Esophagus muscularis mucosa (tissue), 3 donors: ENCODE results near the gene ROPN1.

ENCODE experiments used
- POLR2A ChIP-seq: fragments of 450-650 bp; IDR thresholded peaks from one replicate; pipeline ENCODE4 v1.6.1; 2017; ENCODE audit warnings: antibody characterized with exemption, moderate library complexity, mild to moderate bottlenecking, low read depth
- POLR2AphosphoS5 ChIP-seq, 2 donors: sonication (generic); formaldehyde crosslinking; IDR thresholded peaks; one replicate each; pipeline ENCODE4 v1.6.1; 2017; ENCODE audit warnings: antibody characterized with exemption in 2 of 2
- TF ChIP-seq, protein P1 (sequence below), 3 experiments: fragments of 200-600 bp in 2 of 3; fragments of 450-650 bp in 1 of 3; sonication (generic) in 2 of 3; IDR thresholded peaks; one replicate each; pipeline ENCODE4 v1.5.1; 2017 to 2019; ENCODE audit warnings: antibody characterized with exemption in 3 of 3, mild to moderate bottlenecking in 2 of 3, moderate library complexity in 1 of 3

DNA sequence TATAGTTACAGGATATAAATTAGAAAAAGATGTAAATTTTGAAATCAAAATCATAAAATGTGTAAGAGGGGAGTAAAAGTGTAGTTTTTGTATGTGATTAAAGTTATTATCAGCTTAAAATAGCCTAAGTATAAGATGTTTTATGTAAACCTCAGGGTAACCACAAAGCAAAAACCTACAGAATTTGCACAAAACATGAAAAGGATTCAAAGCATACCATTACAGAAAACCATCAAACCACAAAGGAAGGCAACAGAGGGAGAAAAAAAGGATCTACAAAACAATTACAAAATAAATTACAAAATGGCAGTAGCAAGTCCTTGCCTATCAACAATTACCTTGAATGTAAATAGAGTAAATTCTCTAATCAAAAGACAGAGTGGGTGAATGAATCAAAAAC is 71.1 kb downstream of the ROPN1 start:
- TF ChIP-seq, protein P1, sequence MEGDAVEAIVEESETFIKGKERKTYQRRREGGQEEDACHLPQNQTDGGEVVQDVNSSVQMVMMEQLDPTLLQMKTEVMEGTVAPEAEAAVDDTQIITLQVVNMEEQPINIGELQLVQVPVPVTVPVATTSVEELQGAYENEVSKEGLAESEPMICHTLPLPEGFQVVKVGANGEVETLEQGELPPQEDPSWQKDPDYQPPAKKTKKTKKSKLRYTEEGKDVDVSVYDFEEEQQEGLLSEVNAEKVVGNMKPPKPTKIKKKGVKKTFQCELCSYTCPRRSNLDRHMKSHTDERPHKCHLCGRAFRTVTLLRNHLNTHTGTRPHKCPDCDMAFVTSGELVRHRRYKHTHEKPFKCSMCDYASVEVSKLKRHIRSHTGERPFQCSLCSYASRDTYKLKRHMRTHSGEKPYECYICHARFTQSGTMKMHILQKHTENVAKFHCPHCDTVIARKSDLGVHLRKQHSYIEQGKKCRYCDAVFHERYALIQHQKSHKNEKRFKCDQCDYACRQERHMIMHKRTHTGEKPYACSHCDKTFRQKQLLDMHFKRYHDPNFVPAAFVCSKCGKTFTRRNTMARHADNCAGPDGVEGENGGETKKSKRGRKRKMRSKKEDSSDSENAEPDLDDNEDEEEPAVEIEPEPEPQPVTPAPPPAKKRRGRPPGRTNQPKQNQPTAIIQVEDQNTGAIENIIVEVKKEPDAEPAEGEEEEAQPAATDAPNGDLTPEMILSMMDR (IDR thresholded peaks at IDR 0.05): no peak
- no peak for TF ChIP-seq POLR2A
- no peak for TF ChIP-seq POLR2AphosphoS5 (IDR thresholded peaks at IDR 0.05)
